NCI-H146 treated with DMSO at 0.1 percent for 48 hours (cell line): Measurements from ENCODE around the gene MLPH.
"Not testable (repeated sequence)": the region's sequence is repeated elsewhere in the genome, so short reads cannot be mapped to it uniquely, and the experiment has no call there.

Experiments used
- DNase-seq: peaks from one replicate; lab custom pipeline; 2025; ENCODE audit not compliant: unreplicated experiment; lab: John Stamatoyannopoulos, UW

Gene MLPH

DNA sequence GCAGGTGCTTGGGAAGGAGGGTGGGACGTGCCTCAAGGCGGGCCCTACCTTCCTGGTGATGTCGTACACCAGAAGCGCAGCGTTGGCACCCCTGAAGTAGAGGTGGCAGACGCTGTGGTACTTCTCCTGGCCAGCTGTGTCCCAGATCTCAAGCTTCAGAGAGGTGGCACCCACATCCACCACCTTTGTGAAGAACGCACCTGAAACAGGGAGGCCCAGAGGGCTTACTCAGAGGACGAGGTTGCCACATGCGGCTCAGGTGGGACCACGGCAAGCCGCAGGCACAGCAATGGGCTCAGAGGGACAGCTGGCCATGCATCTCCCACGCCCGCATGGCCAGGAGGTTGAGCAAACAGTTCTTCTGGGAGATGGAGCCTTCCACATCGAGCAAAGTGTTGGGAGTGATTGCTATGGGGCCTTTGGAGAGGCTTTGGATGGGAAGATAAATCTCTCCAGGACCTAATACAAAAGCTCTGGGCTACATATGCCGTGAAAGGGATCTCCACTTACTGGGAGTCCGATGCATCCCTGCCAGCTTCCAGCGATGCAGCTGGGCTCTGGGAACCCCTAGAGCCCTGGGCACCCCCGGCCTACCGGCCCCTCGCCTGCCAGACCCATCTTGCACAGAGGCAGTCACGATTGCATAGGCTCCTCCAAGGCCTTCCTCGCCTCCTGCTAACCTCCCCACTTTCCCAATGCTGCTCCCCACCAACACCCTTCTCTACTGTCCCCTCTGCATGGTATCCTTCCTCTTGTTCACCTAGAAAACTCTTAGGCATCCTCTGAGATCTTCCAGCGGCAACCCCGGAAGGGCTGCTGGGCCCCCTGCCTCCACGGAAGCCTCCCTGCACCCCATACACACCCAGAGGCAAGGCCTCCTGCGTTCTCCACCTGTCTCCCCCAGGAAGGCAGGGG, 91.2 kb downstream of the MLPH start:
- DNase-seq: no peak

DNA sequence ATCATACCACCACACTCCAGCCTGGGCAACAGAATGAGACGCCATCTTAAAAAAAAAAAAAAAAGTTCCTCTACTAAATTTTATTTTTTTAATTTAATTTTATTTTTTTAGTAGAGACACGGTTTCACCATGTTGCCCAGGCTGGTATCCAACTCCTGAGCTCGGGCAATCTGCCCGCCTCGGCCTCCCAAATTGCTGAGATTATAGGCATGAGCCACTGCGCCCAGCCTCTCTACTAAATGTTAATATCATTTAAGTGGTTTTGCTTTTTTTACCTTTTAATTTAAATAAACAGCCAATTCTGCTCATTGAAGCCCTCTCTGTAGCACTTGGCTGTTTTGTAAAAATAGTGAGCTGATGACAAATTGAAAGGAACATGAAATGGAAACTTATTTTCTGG, 94.3 kb downstream of the MLPH start:
- no peak for DNase-seq

DNA sequence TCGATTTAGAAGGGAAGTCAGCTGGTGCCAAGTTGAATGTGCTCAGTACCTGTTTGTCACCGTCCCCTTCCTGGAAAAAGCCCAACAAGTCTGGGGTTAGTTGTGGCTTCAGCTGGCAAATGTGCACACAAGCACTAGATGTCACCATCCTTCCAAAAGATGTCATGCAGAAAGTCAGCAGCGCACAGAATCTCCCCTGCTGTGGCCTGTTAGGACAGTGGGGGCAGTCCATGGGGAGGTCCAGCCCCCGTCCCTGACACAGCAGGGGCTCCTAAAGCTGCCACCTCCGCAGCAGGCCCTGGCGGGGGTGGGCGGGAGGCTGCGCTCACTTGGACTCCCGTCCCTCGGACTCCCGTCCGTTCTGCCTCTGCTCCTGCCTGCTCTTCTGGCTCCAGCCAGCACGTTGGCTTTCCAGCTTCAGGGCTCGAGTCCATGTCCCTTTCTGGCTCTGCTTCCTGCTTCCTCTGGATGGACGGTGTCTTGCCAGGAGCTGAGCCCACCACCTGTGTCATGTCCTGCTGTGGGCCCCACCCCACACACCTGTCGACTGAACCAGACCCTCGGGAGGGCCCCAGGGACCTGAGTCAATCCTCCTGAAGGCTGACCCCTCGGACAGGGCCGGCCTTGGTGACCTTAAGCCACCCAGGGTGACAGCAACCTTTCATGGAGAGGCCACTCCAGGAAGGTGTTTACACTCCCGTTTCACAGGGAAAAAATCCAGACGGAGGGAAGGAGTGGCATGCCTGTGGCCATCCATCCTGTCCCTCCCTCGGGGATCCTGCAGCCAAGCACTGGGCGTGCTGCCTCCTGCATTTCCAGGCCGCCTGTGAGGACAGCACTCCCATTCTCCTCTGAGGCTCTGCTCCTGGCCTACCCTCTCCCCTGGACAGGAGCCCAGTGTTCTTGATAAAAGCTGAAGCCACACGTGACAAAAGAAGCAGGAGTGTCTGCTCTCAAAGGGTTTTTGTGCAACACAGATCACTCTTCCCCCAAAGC, 95.0 kb downstream of the MLPH start:
- DNase-seq: no peak

DNA sequence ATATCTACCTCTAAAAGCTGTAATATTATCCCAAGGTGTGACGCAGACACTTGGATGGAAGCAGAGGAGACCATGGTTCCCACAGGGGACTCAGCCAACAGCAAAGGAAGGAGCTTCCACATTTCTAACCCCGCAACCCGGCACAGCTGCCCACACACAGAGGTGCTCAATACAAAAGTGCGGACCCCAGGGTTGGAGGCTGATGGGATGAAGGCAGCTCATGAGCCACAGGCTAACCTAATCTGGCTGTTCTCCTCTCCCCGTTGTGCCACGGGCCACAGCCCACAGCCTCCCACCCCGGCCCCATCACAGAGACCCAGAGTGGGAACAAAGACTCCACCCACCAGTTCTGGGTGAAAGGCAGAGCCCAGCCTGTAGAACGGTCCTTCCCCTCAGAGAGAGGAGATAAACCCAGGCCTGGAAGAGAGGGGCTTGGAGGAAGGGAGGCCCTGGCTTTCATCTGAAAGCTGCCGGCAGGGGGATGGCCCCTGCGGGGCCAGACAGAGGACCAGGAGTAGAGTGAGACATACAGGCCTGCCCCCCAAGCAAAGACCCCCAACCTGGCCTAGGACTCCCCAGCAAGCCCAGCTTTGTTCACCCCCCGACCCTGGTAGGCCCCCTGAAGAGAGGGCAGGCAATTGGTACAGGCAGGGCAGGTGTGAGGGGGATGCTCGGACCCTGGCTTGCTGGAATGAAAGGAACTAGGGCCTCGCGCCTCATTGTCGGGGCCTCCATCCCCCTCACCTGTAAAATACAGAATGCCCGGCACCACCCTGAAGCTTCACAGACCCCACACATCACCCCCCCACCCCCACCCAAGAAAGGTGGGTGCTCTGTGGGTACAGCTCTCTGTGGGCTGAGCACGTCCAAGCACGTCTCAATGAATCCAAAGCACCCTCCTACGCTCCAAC, 96.6 kb downstream of the MLPH start:
- DNase-seq: no peak

DNA sequence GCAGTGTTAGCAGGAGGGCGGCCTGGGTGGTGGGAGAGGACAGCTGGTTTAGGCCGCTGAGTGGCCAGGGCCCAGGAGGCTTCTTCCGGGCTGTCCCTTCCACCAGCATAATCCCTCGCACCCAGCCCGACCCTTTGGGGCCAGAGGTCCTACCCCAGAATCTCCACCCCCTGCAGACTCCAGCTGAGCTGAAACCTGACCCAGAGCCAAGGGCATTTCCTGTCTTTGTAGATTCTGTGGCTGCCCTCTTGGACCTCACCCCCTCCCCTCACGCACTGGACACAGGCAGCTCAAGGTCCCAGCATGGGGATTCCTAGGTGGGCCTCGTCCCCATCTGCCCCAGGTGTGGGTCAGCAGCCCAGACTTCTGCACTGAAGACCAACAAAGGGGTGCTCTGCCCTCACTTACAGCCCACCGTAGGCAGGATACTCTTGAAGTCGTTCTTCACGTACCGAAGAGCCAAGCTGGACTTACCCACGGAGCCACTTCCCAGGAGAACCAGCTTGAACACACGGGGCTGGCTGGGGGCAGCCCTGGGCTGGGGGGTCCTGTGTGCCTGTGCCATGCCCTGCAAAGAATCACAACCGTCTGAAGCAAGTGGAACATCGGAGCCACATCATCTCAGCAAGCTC, 98.7 kb downstream of the MLPH start:
- DNase-seq: no peak

DNA sequence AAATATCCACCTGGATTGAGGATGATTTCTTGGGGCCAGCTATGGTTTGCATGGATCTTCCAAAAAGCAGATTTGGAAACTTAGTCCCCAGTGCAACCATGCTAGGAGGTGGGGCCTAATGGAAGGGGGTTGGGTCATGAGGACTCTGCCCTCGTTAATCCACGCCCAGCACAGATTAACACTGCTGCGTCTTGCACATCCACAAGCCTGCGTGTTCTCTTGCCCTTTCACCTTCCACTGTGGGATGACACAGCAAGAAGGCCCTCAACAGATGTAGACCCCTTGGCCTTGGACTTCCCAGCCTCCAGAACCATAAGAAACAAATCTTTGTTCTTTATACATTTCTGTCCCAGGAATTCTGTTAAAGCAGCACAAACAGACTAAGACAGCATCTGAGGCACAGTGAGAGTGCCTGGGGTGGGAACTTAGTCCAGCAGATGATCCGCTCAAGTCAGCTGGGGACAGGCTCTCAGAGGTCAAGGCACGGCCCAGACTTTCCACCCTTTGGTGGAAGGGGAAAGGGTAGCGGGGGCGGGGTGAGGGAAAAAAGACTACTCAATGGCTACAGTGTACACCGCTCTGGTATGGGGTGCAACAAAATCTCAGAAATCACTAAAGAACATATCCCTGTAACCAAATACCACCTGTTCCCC, 101.1 kb downstream of the MLPH start:
- no peak for DNase-seq

DNA sequence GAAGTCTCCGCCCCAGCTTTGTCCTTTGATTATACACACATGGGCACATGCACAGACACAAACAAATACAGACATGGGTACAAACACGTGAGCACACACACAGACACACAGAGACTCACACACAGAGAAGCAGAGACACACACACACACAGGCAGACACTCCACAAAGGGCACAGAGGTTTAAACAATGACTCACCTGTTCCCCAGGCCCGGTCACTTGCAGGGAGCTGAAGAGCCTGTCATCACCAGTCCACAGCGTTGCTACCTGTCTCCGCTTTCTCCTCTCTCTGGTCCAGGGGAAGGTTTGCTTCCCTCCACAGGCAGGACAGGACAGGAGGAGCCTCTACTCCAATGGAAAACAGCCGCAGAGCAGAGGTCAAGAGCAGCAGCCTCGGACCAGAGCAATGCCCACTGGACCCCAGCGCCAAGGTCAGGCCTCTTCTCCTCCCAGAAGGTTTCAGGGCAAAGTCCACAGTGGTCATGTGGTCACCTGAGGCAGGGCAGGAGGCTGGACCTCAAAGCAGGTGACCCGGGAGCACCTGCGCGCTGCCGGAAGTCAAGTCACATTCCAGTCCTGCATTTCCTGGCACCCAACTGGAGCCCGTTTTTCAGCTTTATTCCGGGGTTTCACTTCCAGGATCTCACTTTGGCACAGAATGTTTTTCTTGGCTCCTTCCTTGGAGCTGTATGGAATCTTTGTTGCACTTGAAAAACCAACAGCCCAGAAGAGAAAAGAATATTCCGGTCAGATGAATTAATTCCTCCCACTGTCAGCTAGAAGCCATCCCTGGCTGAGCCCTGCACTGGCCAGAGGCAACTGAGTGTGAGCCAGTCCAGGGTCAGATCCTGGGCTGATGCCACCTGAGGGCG, 103.5 kb downstream of the MLPH start, which contains the start of gene RAB17:
Gene RAB17, minus strand, starts transcription at position 463 of the 869 bp plus-strand sequence. CDS start 4,580 bp downstream, outside the sequence.
- peak; percentile 85 for DNase-seq

DNA sequence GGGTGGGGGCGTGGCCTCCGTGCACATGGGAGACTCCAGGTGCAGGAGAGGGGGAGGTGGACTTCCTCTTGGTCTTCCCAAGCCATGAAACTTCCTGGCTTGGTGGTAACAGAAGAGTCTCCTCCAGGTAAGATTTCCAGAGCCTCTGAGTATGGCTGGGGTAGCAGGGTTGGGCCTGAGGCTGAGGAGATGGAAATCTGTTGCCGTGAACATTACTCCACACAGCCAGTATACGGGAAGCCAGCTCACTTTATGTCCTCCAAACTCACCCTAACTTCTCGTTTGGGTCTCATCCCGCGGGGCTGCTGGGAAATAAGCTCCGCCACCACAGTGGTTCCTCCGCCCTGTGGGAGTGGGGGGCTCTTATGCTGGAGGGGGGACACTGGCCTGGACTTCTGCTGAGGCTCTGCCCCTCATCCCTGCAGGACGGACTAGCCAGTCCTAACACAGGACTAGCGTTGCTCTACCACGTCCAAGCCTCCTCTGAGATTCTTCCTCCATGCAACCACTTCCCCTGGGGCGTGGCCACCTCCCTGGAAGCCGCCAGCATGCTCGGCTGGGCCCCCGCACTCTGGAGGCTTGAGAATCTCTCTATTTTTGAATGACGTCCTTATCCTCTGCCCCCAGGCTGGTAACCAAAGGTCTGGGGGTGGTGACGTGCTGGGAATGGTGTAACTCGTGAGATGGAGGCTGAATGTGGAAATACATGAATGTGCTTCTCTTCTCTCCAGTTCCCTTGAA, 104.3 kb downstream of the MLPH start:
- peak; percentile 70 for DNase-seq

DNA sequence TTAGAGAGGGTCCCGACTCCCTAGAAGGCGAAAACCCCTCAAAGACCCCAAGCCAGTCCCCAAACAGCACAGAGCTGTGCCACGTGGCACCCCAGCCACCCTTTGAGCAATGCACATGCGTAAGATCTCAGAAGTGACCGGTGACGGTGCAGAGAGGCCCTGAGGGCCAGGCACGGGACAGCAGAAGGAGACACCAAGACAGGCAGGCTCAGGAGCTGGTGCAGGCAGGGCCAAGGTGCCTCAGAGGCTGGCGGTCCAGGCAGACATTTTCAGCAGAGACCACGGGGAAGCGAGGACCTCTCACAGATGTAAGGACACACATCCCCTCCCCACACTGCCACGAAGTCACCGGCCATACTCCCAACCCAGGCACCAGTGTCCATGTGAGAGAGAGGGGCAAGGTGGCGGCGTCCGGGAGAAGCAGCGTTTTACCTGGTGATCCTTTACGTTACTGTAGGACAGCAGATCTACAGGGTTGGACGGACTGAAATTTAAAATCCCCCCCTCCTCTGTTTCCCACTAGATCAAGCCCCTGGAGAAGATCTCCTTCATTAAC, 105.5 kb downstream of the MLPH start:
- DNase-seq: no peak

DNA sequence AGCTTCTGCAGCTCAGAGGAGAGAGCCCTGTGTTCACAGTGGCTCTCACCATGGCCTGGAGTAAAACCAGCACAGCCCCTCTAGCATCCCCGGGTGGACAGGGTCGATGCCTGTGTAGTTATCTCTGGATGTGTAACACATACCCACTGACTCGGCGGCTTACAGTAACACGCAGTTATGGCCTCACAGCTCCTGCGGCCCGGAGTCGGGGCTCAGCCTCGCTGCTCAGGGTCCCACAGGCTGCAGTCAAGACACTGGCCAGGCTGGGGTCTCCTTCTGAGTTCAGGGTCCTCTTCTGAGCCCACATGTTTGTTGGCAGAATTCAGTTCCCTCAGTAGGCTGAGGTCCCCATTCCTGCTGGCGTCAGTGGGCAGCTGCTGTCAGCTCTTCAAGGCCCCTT, 106.0 kb downstream of the MLPH start:
- DNase-seq: no peak

DNA sequence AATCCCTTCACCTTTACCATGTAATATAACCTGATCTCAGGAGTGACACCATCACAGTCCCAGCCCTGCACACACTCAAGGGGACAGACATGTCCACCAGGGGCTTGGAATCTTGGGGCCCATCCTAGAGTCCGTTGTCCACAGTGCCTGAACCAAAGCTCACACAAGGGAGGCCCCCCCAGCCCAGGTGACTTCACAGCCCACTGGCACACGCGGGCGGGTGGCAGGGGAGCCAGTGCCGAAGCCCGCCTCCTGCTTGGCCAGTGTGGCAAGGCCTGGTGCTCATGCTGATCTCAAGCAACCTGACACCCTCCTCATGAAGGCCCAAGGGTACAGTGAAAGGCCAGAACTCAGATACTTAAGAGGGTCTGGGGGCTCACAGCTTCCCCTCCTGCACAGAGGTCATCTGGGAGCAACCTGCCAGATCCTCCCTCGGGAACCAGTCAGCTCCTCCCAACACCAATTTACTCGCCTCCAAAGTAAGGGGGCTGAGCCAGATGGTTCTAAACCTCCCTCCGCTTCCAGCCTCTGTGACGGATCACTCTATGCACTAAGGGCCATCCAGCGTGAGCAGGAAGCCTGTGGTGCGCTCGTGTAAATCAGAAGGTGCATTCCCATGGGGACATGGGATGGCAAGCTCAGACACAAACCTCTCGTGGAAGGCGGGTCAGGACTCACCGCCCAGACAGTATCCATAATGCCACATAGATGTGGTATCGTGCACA, 106.7 kb downstream of the MLPH start:
- DNase-seq: no peak

DNA sequence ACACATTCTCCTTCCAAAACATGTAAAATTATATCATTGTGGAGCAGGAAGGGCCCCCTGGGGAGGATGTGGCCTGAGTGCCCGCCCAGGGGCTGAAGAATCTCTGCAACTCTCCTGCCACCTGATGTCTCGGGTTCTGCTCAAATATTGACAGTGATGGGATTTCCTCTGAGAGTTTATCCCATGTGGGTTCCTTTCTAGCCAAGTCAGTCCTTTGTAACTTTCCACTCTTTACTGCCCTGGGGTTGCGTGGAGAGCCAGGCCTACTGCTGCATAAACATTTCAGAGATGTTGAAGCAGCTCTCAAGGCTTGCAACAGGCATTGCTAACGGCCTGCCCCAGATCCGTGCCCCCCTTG, 107.4 kb downstream of the MLPH start:
- no peak for DNase-seq

DNA sequence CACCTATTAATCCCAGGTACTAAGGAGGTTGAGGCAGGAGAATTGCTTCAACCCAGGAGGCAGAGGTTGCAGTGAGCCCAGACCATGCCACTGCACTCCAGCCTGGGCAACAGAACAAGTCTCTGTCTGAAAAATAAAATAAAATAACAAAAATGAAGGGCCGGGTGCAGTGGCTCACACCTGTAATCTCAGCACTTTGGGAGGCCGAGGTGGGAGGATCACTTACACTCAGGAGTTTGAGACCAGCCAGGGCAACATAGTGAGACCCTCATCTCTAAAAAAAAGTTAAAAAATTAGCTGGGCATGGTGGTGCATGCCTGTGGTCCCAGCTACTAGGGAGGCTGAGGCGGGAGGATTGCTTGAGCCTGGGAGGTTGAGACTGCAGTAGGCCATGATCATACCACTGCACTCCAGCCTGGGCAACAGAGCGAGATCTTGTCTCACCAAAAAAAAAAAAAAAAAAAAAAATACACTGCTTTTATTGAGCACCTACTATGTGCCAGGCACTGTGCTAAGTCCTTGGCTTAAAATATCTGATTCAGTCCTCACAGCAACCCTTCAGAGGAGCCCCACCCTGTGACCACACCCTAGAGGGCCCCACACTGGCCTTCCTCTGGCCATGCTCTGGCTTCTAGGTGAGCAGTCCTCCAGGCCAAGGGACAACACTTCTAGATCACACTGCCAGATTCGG, 108.9 kb downstream of the MLPH start:
- DNase-seq: not testable (repeated sequence)

DNA sequence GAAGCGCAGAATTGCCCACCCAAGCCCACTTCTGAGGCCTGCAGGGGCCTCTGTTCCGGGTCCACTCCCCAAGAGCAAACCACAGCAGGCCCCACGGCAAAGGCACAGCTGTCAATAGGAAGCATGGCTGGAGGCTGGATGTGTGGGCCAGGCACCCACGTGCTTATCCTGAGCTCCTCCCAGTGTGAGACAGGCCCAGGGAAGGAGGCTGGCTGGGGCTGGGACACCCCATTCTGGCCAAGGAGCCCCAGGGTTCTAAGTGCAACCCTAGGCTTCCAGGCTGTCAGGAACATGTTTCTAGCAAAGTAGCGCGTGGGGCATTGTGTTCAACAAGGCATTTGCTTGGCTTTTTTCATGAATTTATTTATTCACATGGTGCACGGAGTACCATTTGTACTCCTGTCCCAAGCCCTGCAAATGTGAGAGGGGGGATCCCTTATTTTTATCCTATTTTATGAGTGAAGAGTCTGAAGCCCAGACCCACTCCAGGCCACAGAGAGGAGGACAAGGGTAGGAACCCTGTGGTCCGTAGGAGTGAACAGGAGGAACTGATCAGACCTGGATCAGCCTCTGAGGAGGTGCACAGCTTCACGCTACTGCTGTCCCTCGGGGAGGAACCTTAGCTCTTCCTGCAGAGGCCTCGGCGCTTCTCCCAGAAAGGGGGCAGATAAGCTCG, 109.6 kb downstream of the MLPH start:
- no peak for DNase-seq

DNA sequence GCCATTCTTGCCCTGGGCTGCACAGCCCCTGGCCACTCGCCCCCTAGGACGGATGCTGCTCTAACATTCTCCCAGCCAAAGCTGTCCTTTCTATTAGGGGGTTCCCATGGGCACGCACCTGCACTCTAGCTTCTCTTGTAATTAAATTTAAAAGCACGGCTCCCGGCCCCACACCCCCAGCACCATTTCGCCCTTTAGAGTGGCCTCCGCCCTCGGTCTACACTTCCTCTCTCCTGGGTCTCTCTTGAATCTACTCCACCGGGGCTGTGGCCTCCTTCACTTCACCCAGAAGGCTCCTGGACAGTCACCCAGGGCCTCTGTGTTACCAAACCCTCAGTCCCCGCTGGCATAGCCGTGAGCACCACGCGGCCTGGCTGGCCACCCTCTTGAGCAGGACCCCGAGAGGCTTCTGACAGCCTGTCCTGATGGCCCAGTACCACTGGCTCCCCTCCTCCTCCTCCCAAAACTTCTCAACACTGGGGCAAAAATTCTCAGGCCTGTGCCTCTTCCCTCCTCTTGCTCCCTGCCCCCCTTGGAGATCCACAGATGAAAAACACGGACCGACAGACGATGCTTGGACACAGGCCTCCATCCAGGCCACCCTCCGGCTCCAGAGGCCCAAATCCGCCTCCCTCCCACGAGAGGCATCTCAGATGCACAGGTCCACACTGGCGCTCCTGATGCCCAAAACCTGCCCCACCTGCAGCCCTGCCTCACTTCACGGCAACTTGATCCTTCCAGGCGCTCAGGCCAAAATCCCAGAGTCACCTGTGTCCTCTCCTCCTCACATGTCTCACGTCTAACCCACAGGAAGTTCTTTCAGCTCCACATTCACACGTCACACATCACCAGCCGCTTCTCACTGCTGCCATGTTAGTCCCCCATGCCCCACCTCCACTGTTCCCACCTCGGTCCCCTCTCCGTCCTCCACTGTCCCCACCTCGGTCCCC, 110.4 kb downstream of the MLPH start:
- no peak for DNase-seq
